NCI-H1092 (cell line): ENCODE results near the gene XKRX.
A peak's percentile ranks its signal among the peaks of the same experiment; 100 is the strongest.

Experiments
- DNase-seq: peaks from one replicate; lab custom pipeline; 2025; lab: John Stamatoyannopoulos, UW

XKRX gene

GRCh38 chrX:100928660-100929613, at the start of gene XKRX:
Gene XKRX, minus strand, starts transcription at chrX:100928917. Its CDS starts 613 bp downstream, at chrX:100928304.
- DNase-seq: peak; percentile 7

DNA sequence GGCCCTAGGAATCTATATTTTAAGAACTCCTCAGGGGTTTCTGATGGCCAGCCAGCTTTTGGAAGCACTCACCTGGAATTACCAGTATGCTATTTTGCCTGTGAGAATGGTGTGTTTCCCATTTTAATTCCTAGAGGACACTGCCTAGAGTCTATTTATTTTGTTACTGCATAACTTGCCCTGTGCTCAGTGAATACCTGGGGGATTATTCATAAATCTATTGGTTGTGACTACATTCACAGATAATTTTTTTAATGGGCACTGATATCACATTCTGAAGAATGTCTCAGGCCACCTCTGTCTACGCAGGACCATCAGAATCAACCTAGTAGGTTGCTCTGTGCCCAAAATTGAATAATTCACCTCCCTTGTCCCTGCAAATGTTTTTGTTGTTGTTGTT, 47.5 kb upstream of the XKRX start:
- no peak for DNase-seq

- DNase-seq: no peak
These were observed 46.5 kb upstream of the XKRX start for GRCh38 chrX:100975212-100975611.

DNA sequence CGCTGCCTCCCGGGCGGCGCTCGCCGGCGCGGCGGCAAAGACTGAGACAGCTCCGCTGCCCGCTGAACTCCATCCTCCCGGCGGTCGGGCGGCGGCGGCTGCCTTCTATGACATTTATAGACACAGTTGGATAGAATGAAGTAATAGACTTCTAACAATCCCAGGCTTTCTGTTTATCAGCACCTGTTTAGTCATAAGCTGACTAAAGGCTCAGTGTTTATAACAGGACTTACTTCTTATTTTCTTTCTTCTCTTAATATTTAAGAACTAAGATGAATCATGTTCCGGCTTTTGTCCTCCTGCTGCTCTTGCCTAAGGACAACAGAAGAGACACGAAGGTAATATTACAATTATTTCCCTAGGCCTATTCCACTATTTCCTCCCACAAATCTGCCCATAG, 44.7 kb upstream of the XKRX start:
- no peak for DNase-seq

DNA sequence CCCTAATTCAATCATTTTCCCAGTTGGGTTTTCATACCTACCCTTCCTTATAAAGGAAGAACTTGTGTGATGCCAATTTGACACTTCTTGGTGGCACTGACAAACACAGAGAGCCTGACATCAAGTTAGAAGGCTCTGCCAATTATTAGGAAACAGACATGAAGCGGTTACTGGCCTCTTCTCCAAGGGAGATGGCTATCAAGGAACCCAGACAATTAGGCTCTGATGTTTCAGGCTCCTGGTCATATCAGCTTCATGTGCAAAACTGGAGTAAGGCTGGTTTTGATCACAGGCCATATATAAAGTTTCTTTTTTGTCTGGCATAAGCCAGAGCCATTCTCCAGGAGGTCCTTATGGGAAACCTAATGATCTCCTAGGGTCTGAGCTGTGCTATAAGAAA, 41.2 kb upstream of the XKRX start:
- DNase-seq: no peak

DNA sequence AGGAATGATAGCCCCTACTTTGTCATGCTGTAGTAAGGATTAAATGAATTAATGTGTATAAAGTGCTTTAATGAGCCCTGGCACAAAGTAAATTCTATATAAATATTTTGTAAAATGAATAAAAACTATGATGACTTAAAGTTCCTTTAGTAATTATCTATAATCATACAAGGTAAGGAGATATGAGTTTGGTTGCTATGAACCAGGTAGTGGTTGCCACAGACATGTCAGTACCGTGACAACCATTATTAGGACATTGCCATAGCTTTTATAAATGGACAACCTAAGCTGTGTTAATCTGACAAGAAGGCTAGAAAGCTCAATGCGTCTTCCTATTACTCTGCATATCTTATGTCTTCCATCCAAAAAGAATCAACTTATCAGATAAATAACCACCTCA, 40.7 kb upstream of the XKRX start, which contains the start of gene ARL13A:
Gene ARL13A, plus strand, starts transcription at position 301 of the 400 bp plus-strand sequence. CDS start 3,982 bp downstream, outside the sequence.
- no peak for DNase-seq

- DNase-seq: no peak
These were observed 35.6 kb upstream of the XKRX start for GRCh38 chrX:100964362-100964761.

GRCh38 chrX:100962811-100963210, 34.1 kb upstream of the XKRX start:
- no peak for DNase-seq

- no peak for DNase-seq
These were observed 19.8 kb upstream of the XKRX start for GRCh38 chrX:100948557-100948956.

DNA sequence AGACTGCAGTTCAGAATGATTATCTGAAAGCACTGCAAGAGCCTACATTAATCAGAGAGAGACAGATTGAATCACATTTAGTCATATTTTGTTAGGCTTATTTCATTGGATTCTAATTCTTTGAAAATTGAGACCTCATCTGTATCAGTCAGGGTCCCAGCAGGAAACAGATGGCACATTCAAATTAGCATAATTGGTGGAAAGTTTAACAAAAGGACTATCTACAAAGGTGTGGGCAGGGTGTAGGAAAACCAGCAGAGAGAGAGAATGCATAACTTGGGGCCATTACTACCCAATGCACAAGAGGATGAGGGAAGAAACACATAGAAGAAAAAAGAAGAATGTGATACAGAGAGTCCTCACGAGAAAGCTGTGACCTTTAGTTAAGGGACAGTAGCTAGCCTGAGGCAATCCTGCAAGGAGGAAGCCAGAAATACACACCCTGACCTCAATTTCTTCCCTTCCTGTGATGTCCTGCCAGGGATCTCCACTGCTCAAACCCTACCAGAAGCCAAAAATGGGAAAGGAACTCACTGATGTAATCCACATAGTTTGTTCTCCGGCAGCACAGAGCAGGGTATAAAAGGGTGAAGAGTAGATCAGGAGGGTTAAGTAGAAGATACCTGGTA, 17.7 kb upstream of the XKRX start:
- DNase-seq: no peak

GRCh38 chrX:100944601-100945000, 15.9 kb upstream of the XKRX start:
- DNase-seq: no peak

GRCh38 chrX:100939333-100939732, 10.6 kb upstream of the XKRX start:
- no peak for DNase-seq

DNA sequence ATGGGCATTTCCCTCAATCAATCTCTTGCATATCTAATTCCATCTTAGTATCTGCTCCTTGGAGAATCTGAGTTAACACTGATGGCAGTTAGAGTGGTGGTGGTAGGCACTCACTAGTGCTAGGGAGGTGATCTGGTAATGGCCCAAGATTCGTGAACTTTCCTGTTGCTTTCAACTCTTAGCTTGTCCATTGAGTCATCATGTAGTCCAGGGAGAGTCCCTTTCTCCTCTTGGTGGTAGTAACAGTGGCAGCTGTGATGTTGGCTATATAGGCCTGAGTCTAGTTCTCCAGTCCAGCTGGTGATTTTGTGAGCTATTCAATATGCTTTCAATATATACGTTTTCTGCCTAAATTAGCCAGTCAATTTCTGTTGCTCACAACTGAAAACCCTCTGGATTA, 7.0 kb upstream of the XKRX start:
- no peak for DNase-seq

DNA sequence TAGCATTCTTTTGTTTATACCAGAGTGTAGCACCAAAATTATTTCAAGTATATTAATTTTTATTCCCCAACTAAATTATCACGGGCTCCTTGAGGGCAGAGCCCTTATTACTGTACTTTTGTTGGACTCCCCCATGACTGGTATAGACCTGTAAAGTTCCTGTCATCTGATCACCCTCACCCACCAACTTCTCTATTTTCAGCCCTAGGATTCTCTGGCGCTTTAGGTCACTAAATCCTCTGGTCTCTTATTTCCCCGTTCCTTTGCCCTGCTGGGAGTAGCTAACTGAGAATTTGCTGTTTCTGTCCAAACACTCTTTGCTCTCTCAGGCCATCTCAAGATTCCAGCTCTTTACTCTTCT, 3.2 kb upstream of the XKRX start:
- no peak for DNase-seq

GRCh38 chrX:100931218-100931924, 2.7 kb upstream of the XKRX start:
- no peak for DNase-seq

DNA sequence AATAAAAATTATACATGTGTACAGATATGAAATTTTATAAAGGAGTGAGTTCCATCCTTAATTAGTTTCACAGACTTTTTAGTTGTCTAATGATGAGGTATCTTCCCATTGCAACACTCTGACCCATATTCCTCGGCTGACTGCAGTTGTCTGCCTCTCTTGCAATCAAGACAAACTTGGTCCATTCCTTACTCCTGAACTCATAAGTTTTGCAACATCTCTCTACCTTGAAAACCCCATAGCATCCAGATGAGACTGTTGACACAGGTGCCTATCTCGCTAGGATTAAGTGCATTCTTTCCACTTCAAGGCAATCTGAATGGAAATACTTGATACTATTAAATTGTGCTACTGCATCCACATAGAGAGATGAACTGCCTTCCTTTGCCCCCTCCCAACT, 2.3 kb downstream of the XKRX start:
- DNase-seq: no peak

GRCh38 chrX:100924375-100924774, 4.3 kb downstream of the XKRX start:
- no peak for DNase-seq

DNA sequence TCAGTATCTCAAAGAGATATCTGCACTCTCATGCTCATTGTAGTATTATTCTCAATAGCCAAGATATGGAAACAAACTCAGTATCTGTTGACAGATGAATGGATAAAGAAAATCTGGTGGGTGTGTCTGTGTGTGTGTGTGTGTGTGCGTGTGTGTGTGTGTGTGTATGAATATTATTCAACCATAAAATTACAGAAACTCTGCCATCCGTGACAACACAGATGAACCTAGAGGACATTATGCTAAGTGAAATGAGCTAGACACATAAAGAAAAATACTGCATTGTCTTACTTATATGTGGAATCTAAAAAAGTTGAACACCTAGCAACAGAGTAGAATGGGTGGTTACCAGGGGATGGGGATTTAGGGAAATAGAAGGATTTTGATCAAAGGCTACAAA, 13.2 kb downstream of the XKRX start:
- no peak for DNase-seq

- DNase-seq: no peak
These were observed 15.6 kb downstream of the XKRX start for GRCh38 chrX:100913111-100913510.

GRCh38 chrX:100911731-100912130, 17.0 kb downstream of the XKRX start:
- DNase-seq: no peak

- no peak for DNase-seq
These were observed 23.1 kb downstream of the XKRX start for GRCh38 chrX:100905620-100906019.

GRCh38 chrX:100904433-100904832, 24.3 kb downstream of the XKRX start:
- DNase-seq: no peak
